GM21360 (cell line): ENCODE data around the gene STX16.

Source experiments
- ATAC-seq: cut with Tn5 transposase; IDR thresholded peaks from one replicate; pipeline ENCODE4 v1.9.1; 2021; ENCODE audit warnings: mild to moderate bottlenecking, moderate library complexity; ENCODE audit not compliant: unreplicated experiment

STX16 gene

GRCh38 chr20:58708246-58708931 is 57.3 kb downstream of the STX16 start:
- no peak for ATAC-seq

GRCh38 chr20:58709013-58709702 is 58.1 kb downstream of the STX16 start:
- ATAC-seq = no peak

GRCh38 chr20:58709703-58710039 is 58.6 kb downstream of the STX16 start:
- ATAC-seq = no peak

GRCh38 chr20:58710481-58711265 is 59.6 kb downstream of the STX16 start:
- no peak for ATAC-seq

GRCh38 chr20:58711266-58712051 is 60.4 kb downstream of the STX16 start:
- no peak for ATAC-seq

GRCh38 chr20:58712151-58712791 is 61.2 kb downstream of the STX16 start:
- ATAC-seq = no peak

GRCh38 chr20:58712806-58713731 is 62.0 kb downstream of the STX16 start:
- ATAC-seq = no peak

GRCh38 chr20:58713801-58714339 is 62.8 kb downstream of the STX16 start:
- no peak for ATAC-seq

GRCh38 chr20:58714340-58714922 is 63.3 kb downstream of the STX16 start:
- no peak for ATAC-seq

- no peak for ATAC-seq
Measured at GRCh38 chr20:58714923-58715351, 63.9 kb downstream of the STX16 start.

- no peak for ATAC-seq
Measured at GRCh38 chr20:58715391-58715800, 64.3 kb downstream of the STX16 start.

- no peak for ATAC-seq
Measured at GRCh38 chr20:58715801-58716475, 64.9 kb downstream of the STX16 start.

- ATAC-seq = no peak
Measured at GRCh38 chr20:58716476-58717277, 65.6 kb downstream of the STX16 start.

GRCh38 chr20:58717278-58718091 is 66.4 kb downstream of the STX16 start:
- ATAC-seq = no peak

- no peak for ATAC-seq
Measured at GRCh38 chr20:58718121-58718563, 67.1 kb downstream of the STX16 start.

- no peak for ATAC-seq
Measured at GRCh38 chr20:58718729-58719128, 67.6 kb downstream of the STX16 start.

- no peak for ATAC-seq
Measured at GRCh38 chr20:58719258-58719657, 68.2 kb downstream of the STX16 start.
